ENCODE results near the gene MXRA8.

Gene MXRA8

GRCh38 chr1:1328254-1328653, 30.1 kb downstream of the MXRA8 start:
- H2BK120ac ChIP-seq (ENCODE audit: low read depth, low read length): no peak overlapping the region
- no peak overlapping the region for H3K4me3 ChIP-seq (ENCODE audit: insufficient read depth in 1 of 2, low read depth in 1 of 2, low read length in 2 of 2)
- H3K79me1 ChIP-seq (replicated peaks; ENCODE audit: low read length, poor library complexity, severe bottlenecking): peaks cover 13% of the 10 kb centered on the region
- H2BK5ac ChIP-seq (ENCODE audit: low read depth, low read length, poor library complexity, severe bottlenecking): no peak overlapping the region
- no peak overlapping the region for H4K91ac ChIP-seq (ENCODE audit: low read length)
- H3K9me3 ChIP-seq (ENCODE audit: control insufficient read depth, low read length): no peaks in the 10 kb centered on the region
- DNase-seq: no peak
- H3K36me3 ChIP-seq (ENCODE audit: control insufficient read depth in 1 of 2, insufficient read depth in 2 of 2, low read depth in 1 of 2, low read length in 2 of 2): peaks cover 12 to 61% of the 10 kb centered on the region in 2 experiments
- H3K23ac ChIP-seq (ENCODE audit: low read length in 2 of 2): no peak overlapping the region
- no peak overlapping the region for H3K4ac ChIP-seq (ENCODE audit: low read depth in 1 of 2, low read length in 2 of 2)
- no peak overlapping the region for H3K14ac ChIP-seq (ENCODE audit: low read length in 2 of 2)
- H2BK12ac ChIP-seq (ENCODE audit: low read length in 2 of 2): no peak overlapping the region
- no peak overlapping the region for H2AK5ac ChIP-seq (ENCODE audit: low read length, severe bottlenecking)
- H3K4me1 ChIP-seq (ENCODE audit: control insufficient read depth, insufficient read depth, low read depth, low read length): peaks cover 55% of the 10 kb centered on the region
- no peak overlapping the region for H3K27ac ChIP-seq (ENCODE audit: low read length, poor library complexity, severe bottlenecking)
- H3K27me3 ChIP-seq (ENCODE audit: control insufficient read depth in 1 of 2, insufficient read depth in 1 of 2, low read length in 2 of 2): no peaks in the 10 kb centered on the region
- H3K18ac ChIP-seq (ENCODE audit: low read depth in 1 of 2, low read length in 2 of 2): no peak overlapping the region
- H3K9ac ChIP-seq (ENCODE audit: low read length): no peak overlapping the region
- no peak overlapping the region for H4K8ac ChIP-seq (ENCODE audit: low read length)
- WGBS: 92% methylated on average over 15 of the region's 15 CpGs
- H2AFZ ChIP-seq (ENCODE audit: low read depth, low read length): no peak overlapping the region
- no peak overlapping the region for H2BK15ac ChIP-seq (ENCODE audit: low read depth, poor library complexity, severe bottlenecking)
- no peak overlapping the region for H3K4me2 ChIP-seq (ENCODE audit: low read length, poor library complexity, severe bottlenecking)

GRCh38 chr1:1327291-1327690, 31.1 kb downstream of the MXRA8 start:
- Histone ChIP-seq H4K8ac (ENCODE audit: low read length) (no peak overlapping the region), H3K4me3 (ENCODE audit: insufficient read depth in 1 of 2, low read depth in 1 of 2, low read length in 2 of 2) (no peak overlapping the region), H3K27me3 (ENCODE audit: control insufficient read depth in 1 of 2, insufficient read depth in 1 of 2, low read length in 2 of 2) (no peaks in the 10 kb centered on the region), H2BK15ac (ENCODE audit: low read depth, poor library complexity, severe bottlenecking) (no peak overlapping the region), H3K9me3 (ENCODE audit: control insufficient read depth, low read length) (no peaks in the 10 kb centered on the region), H3K18ac (ENCODE audit: low read depth in 1 of 2, low read length in 2 of 2) (no peak overlapping the region), H3K4me2 (ENCODE audit: low read length, poor library complexity, severe bottlenecking) (no peak overlapping the region), H4K91ac (ENCODE audit: low read length) (no peak overlapping the region), H3K36me3 (ENCODE audit: control insufficient read depth in 1 of 2, insufficient read depth in 2 of 2, low read depth in 1 of 2, low read length in 2 of 2) (peaks cover 12 to 58% of the 10 kb centered on the region in 2 experiments), H3K4ac (ENCODE audit: low read depth in 1 of 2, low read length in 2 of 2) (no peak overlapping the region), H2BK5ac (ENCODE audit: low read depth, low read length, poor library complexity, severe bottlenecking) (no peak overlapping the region), H3K14ac (ENCODE audit: low read length in 2 of 2) (no peak overlapping the region), H2AFZ (ENCODE audit: low read depth, low read length) (no peak overlapping the region), H3K9ac (ENCODE audit: low read length) (no peak overlapping the region), H3K23ac (ENCODE audit: low read length in 2 of 2) (no peak overlapping the region), H2BK120ac (ENCODE audit: low read depth, low read length) (no peak overlapping the region), H2AK5ac (ENCODE audit: low read length, severe bottlenecking) (no peak overlapping the region), H2BK12ac (ENCODE audit: low read length in 2 of 2) (no peak overlapping the region), H3K4me1 (ENCODE audit: control insufficient read depth, insufficient read depth, low read depth, low read length) (peaks cover 58% of the 10 kb centered on the region), H3K79me1 (replicated peaks; ENCODE audit: low read length, poor library complexity, severe bottlenecking) (peaks cover 13% of the 10 kb centered on the region), H3K27ac (ENCODE audit: low read length, poor library complexity, severe bottlenecking) (no peak overlapping the region)
- WGBS: 95% methylated on average over 40 of the region's 40 CpGs
- no peak for DNase-seq

GRCh38 chr1:1326075-1326605, 32.2 kb downstream of the MXRA8 start:
- peaks cover 13% of the 10 kb centered on the region for H3K79me1 ChIP-seq (replicated peaks; ENCODE audit: low read length, poor library complexity, severe bottlenecking)

DNA sequence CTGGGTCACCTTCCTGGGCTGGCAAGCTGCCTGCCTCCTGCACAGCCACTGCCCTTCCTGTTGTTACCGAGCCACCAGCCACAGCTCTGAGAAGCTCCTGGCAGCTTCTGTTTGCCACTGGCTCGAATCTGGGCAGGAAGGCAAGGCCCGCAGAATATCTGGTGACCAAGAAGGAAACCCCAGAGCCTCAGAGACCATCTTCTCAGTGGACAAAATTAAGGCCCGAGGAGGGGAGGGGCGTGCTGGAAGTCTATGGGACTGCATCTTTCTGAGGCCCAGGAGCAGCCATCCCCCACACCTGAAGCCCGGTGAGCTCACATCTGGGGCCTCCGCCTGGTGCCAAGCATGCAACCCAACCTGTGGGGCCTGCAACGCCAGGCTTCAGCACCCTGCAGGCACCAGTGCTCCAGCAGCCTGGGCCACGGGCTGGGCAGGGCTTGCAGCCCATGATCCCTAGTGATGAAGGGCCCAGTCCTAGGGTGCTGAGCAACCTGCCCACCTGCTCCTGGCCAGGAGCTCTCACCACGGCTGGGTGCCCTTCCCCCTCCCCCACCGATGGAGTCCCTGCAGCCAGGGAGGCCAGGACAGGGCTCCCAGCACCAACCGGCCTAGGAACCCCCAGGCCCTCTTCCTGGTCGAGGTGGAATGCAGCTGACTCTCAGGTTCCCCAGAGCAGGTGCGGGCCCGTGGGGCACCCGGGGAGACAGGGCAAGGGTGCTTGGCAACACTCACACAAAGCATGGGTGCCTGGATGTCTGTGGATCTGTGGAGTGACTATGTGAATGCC, 32.9 kb downstream of the MXRA8 start:
- DNase-seq: peak; percentile 17
- Histone ChIP-seq H3K14ac (ENCODE audit: low read length in 2 of 2) (no peak overlapping the region), H3K27ac (ENCODE audit: low read length, poor library complexity, severe bottlenecking) (peak overlapping the region; percentile 27), H2AFZ (ENCODE audit: low read depth, low read length) (no peak overlapping the region), H2BK5ac (ENCODE audit: low read depth, low read length, poor library complexity, severe bottlenecking) (no peak overlapping the region), H3K9me3 (ENCODE audit: control insufficient read depth, low read length) (no peaks in the 10 kb centered on the region), H3K4me3 (ENCODE audit: insufficient read depth in 1 of 2, low read depth in 1 of 2, low read length in 2 of 2) (peak overlapping the region; percentile 84 to 88), H4K91ac (ENCODE audit: low read length) (peak overlapping the region; percentile 83), H2BK12ac (ENCODE audit: low read length in 2 of 2) (peak overlapping the region in 1 of 2 experiments; percentile 29), H4K8ac (ENCODE audit: low read length) (peak overlapping the region; percentile 92), H3K4me1 (ENCODE audit: control insufficient read depth, insufficient read depth, low read depth, low read length) (peaks cover 58% of the 10 kb centered on the region), H3K36me3 (ENCODE audit: control insufficient read depth in 1 of 2, insufficient read depth in 2 of 2, low read depth in 1 of 2, low read length in 2 of 2) (peaks cover 12 to 69% of the 10 kb centered on the region in 2 experiments), H2AK5ac (ENCODE audit: low read length, severe bottlenecking) (no peak overlapping the region), H3K4ac (ENCODE audit: low read depth in 1 of 2, low read length in 2 of 2) (peak overlapping the region; percentile 60 to 75), H2BK120ac (ENCODE audit: low read depth, low read length) (no peak overlapping the region), H3K18ac (ENCODE audit: low read depth in 1 of 2, low read length in 2 of 2) (peak overlapping the region; percentile 75 to 86), H3K4me2 (ENCODE audit: low read length, poor library complexity, severe bottlenecking) (peak overlapping the region; percentile 81), H2BK15ac (ENCODE audit: low read depth, poor library complexity, severe bottlenecking) (no peak overlapping the region), H3K27me3 (ENCODE audit: control insufficient read depth in 1 of 2, insufficient read depth in 1 of 2, low read length in 2 of 2) (no peaks in the 10 kb centered on the region), H3K23ac (ENCODE audit: low read length in 2 of 2) (peak overlapping the region in 1 of 2 experiments; percentile 46), H3K79me1 (replicated peaks; ENCODE audit: low read length, poor library complexity, severe bottlenecking) (peaks cover 13% of the 10 kb centered on the region), H3K9ac (ENCODE audit: low read length) (peak overlapping the region; percentile 93)
- WGBS: 79% methylated on average over 16 of the region's 16 CpGs

More at GRCh38 chr1:1326075-1326605, 32.2 kb downstream of the MXRA8 start:
- Histone ChIP-seq H3K27me3 (ENCODE audit: control insufficient read depth in 1 of 2, insufficient read depth in 1 of 2, low read length in 2 of 2) (no peaks in the 10 kb centered on the region), H3K4ac (ENCODE audit: low read depth in 1 of 2, low read length in 2 of 2) (no peak overlapping the region), H3K9ac (ENCODE audit: low read length) (peak overlapping the region; percentile 93), H3K14ac (ENCODE audit: low read length in 2 of 2) (no peak overlapping the region), H3K27ac (ENCODE audit: low read length, poor library complexity, severe bottlenecking) (no peak overlapping the region), H3K4me3 (ENCODE audit: insufficient read depth in 1 of 2, low read depth in 1 of 2, low read length in 2 of 2) (peak overlapping the region in 1 of 2 experiments; percentile 88), H3K4me2 (ENCODE audit: low read length, poor library complexity, severe bottlenecking) (peak overlapping the region; percentile 20), H4K91ac (ENCODE audit: low read length) (no peak overlapping the region), H2BK120ac (ENCODE audit: low read depth, low read length) (no peak overlapping the region), H2BK15ac (ENCODE audit: low read depth, poor library complexity, severe bottlenecking) (no peak overlapping the region), H3K9me3 (ENCODE audit: control insufficient read depth, low read length) (no peaks in the 10 kb centered on the region), H2BK5ac (ENCODE audit: low read depth, low read length, poor library complexity, severe bottlenecking) (no peak overlapping the region), H2AK5ac (ENCODE audit: low read length, severe bottlenecking) (no peak overlapping the region), H3K23ac (ENCODE audit: low read length in 2 of 2) (no peak overlapping the region), H3K4me1 (ENCODE audit: control insufficient read depth, insufficient read depth, low read depth, low read length) (peaks cover 58% of the 10 kb centered on the region), H3K36me3 (ENCODE audit: control insufficient read depth in 1 of 2, insufficient read depth in 2 of 2, low read depth in 1 of 2, low read length in 2 of 2) (peaks cover 12 to 64% of the 10 kb centered on the region in 2 experiments), H3K18ac (ENCODE audit: low read depth in 1 of 2, low read length in 2 of 2) (no peak overlapping the region), H4K8ac (ENCODE audit: low read length) (no peak overlapping the region), H2AFZ (ENCODE audit: low read depth, low read length) (no peak overlapping the region), H2BK12ac (ENCODE audit: low read length in 2 of 2) (no peak overlapping the region)
- WGBS: 88% methylated on average over 8 of the region's 8 CpGs
- DNase-seq: no peak
